ENCODE results near the gene TMEM141.

The TMEM141 gene

DNA sequence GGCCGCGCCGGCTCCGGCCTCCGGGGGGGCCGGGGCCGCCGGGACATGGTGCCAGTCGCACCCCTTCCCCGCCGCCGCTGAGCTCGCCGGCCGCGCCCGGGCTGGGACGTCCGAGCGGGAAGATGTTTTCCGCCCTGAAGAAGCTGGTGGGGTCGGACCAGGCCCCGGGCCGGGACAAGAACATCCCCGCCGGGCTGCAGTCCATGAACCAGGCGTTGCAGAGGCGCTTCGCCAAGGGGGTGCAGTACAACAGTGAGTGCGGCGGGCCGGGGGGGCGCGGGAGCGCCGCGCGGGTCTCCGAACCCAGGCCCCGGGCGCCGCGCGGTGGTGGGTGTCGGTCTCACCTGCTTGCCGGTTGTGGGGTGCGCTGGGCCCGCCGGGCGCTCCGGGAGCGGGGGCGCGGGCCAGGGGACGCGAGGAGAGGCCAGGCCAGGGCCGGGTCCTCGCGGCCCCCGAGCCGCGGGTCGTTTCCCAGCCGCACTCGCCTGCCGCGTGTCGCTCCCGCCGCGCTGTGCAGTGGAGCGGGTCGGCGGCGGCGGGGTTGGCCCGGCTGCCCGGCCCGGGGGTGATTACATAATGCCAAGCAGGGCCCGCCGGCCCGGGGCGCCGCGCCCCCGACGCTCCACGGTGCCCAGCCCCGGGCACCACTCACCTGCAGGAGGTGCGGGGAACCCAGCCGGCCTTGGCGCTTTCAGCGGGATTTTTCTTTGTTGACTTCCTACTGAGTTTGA, 17.1 kb downstream of the TMEM141 start:
- peak overlapping the region; percentile 97 for H3K27ac ChIP-seq
- peak; percentile 82 for TF ChIP-seq ZFX (IDR thresholded peaks at IDR 0.05)
- TF ChIP-seq, protein P1, sequence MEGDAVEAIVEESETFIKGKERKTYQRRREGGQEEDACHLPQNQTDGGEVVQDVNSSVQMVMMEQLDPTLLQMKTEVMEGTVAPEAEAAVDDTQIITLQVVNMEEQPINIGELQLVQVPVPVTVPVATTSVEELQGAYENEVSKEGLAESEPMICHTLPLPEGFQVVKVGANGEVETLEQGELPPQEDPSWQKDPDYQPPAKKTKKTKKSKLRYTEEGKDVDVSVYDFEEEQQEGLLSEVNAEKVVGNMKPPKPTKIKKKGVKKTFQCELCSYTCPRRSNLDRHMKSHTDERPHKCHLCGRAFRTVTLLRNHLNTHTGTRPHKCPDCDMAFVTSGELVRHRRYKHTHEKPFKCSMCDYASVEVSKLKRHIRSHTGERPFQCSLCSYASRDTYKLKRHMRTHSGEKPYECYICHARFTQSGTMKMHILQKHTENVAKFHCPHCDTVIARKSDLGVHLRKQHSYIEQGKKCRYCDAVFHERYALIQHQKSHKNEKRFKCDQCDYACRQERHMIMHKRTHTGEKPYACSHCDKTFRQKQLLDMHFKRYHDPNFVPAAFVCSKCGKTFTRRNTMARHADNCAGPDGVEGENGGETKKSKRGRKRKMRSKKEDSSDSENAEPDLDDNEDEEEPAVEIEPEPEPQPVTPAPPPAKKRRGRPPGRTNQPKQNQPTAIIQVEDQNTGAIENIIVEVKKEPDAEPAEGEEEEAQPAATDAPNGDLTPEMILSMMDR (conservative IDR thresholded peaks at IDR 0.05): no peak

- TF ChIP-seq, protein P1 (conservative IDR thresholded peaks at IDR 0.05): no peak
- no peak for TF ChIP-seq ZFX (IDR thresholded peaks at IDR 0.05)
- peak overlapping the region; percentile 97 for H3K27ac ChIP-seq
Observed at GRCh38 chr9:136808806-136809158, 17.6 kb downstream of the TMEM141 start.

DNA sequence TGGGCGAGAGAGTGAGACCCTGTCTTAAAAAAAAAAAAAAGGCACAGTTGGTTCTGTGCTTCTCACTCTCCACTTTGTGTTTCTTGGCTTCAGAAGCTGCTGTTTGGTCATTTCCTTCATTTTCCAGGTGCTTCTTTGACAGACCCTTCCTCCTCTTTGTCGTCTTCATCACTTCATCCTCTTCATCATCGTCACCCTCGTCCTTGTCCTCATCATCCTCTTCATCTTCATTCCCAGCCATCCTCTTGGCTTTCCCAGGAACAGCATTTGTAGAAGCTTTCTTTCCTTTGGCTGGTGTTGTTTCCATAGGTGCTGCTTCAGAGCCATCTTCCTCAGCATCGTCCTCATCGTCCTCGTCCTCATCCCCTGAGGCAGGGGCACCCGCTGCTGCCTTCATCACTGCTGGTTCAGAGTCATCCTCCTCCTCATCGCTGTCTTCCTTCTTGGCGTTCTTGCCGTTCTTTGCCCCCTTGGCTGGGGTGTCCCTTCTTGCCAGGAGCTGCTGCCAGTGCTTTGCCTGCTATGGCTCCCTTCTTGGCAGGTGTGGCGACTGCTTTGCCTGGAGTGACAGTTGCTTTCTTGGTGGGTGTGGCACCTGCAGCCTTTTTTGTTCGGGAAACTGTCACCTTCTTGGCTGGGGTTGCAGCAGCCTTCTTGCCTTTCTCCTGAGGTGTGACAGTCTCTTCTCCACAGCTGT, 23.7 kb downstream of the TMEM141 start:
- H3K27ac ChIP-seq: no peak overlapping the region
- TF ChIP-seq, protein P1 (conservative IDR thresholded peaks at IDR 0.05): no peak
- no peak for TF ChIP-seq ZFX (IDR thresholded peaks at IDR 0.05)

GRCh38 chr9:136815422-136815782, 24.3 kb downstream of the TMEM141 start:
- TF ChIP-seq, protein P1 (conservative IDR thresholded peaks at IDR 0.05): no peak
- no peak for TF ChIP-seq ZFX (IDR thresholded peaks at IDR 0.05)
- no peak overlapping the region for H3K27ac ChIP-seq

GRCh38 chr9:136820971-136821825, 30.1 kb downstream of the TMEM141 start:
- no peak overlapping the region for H3K27ac ChIP-seq
- no peak for TF ChIP-seq ZFX (IDR thresholded peaks at IDR 0.05)
- TF ChIP-seq, protein P1 (conservative IDR thresholded peaks at IDR 0.05): no peak

DNA sequence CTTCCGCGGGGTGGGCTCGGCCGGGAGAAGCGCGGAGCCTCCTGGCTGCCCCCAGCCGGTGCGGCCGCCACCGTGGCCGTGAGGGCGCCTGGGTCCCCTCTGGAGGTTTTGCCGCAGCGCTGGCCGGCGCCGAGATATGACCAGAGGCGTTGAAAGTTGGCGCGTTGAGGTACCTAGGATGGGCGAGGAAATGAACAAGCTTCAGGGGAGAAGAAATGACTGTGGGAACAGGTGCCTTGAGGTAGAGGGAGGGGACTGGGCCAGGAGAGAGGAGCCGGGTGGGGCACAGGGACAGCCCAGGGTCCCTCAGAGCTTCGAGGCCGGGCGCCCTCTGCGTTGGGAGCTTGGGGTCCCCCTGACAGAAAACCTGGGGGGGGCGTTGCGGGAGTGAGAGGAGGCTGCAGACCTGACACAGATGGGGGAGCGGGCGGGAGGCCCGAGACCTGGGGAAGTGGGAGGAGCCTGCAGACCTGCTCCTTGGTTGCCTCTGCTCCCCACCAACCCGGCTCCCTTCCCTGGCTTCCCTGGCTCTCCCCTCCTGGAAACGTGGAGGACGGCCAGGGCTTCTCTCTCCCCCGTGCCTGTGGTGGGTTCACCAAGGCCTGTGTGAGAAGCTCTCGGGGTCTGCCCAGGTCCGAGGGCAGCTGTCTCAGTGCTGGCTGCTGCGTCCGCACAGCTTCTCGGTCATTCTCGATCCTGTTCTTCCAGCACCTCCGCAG, 30.8 kb downstream of the TMEM141 start:
- H3K27ac ChIP-seq: no peak overlapping the region
- TF ChIP-seq ZFX (IDR thresholded peaks at IDR 0.05): no peak
- TF ChIP-seq, protein P1 (conservative IDR thresholded peaks at IDR 0.05): no peak
